Measurements from ENCODE around the gene TCERG1L. TPM values are rescaled to one million over a fixed set of nuclear protein-coding genes. Genes with fewer than 3 reads are reported as not detected.

The TCERG1L gene
- polyA plus RNA-seq, 1 of the 3 experiments (the other 2 are of a cell fraction): not detected

- H3K9me3 ChIP-seq: no peaks in the 10 kb centered on the region
- H3F3A ChIP-seq (replicated peaks; ENCODE audit: insufficient read depth): no peaks in the 10 kb centered on the region
- WGBS (ENCODE audit: low lambda C conversion rate): 53% methylated on average over 11 of the region's 11 CpGs
- H3K9me2 ChIP-seq: no peaks in the 10 kb centered on the region
- no peak overlapping the region for H3K27ac ChIP-seq (ENCODE audit: low read depth in 2 of 2, low read length in 1 of 2)
- H3K36me3 ChIP-seq (replicated peaks in 1 of 2; ENCODE audit: control insufficient read depth in 1 of 2, insufficient read depth in 2 of 2, low read length in 1 of 2): no peaks in the 10 kb centered on the region
- ChIA-PET CTCF (no interaction called here), POLR2A (no interaction called here)
- no peaks in the 10 kb centered on the region for H3K79me2 ChIP-seq (ENCODE audit: insufficient read depth)
- no peak for DNase-seq
- H3K4me2 ChIP-seq: no peak overlapping the region
- no peaks in the 10 kb centered on the region for H4K20me1 ChIP-seq (ENCODE audit: insufficient read depth)
- TF ChIP-seq POLR2AphosphoS5 (IDR thresholded peaks at IDR 0.05; ENCODE audit: low read depth, low read length) (no peak), TEAD4 (IDR thresholded peaks at IDR 0.05; ENCODE audit: borderline replicate concordance, insufficient read depth) (no peak), NRF1 (IDR thresholded peaks at IDR 0.05; ENCODE audit: low read depth, low read length) (no peak), ZBTB33 (IDR thresholded peaks at IDR 0.05; ENCODE audit: borderline replicate concordance, low read depth) (no peak), MAX (IDR thresholded peaks at IDR 0.05; ENCODE audit: low read depth) (no peak), USF2 (IDR thresholded peaks at IDR 0.05; ENCODE audit: borderline replicate concordance, low read depth, low read length) (no peak), REST (IDR thresholded peaks at IDR 0.05; ENCODE audit: low read depth, low read length) (no peak), USF1 (IDR thresholded peaks at IDR 0.05; ENCODE audit: borderline replicate concordance, low read depth) (no peak), EZH2phosphoT487 (IDR thresholded peaks at IDR 0.05; ENCODE audit: borderline replicate concordance, low read depth) (no peak), JUND (IDR thresholded peaks at IDR 0.05) (no peak), MXI1 (IDR thresholded peaks at IDR 0.05; ENCODE audit: low read depth, low read length) (no peak), GATA2 (CRISPR knock-in tag; IDR thresholded peaks at IDR 0.05) (no peak), FOXJ3 (CRISPR knock-in tag; IDR thresholded peaks at IDR 0.05) (no peak), IRF3 (IDR thresholded peaks at IDR 0.05; ENCODE audit: low read depth, low read length) (no peak)
- no peak overlapping the region for H3K4me3 ChIP-seq (ENCODE audit: low read depth in 2 of 2, low read length in 1 of 2)
- no peak overlapping the region for H3K9ac ChIP-seq
- H2AFZ ChIP-seq (ENCODE audit: low read depth): no peak overlapping the region
- peaks cover 0 to 4% of the 10 kb centered on the region in 2 experiments; a peak in 1 of 4 replicates for H3K4me1 ChIP-seq (ENCODE audit: control insufficient read depth in 1 of 2, insufficient read depth in 2 of 2, low read depth in 1 of 2, low read length in 1 of 2)
- H3K27me3 ChIP-seq (ENCODE audit: insufficient read depth): no peaks in the 10 kb centered on the region
Measured at GRCh38 chr10:131091682-131092081, 219.8 kb downstream of the TCERG1L start.
